Measurements from ENCODE around the gene RBMS2. TPM values are rescaled to one million over a fixed set of nuclear protein-coding genes. Genes with fewer than 3 reads are reported as not detected.
A peak's percentile ranks its signal among the peaks of the same experiment; 100 is the strongest.

The RBMS2 gene
- total and polyA plus RNA-seq, 9 of the 15 experiments (the other 6 are each of a cell fraction or from before 2014, with no cell fraction given): 0.08 to 10.5 (median 0.31) TPM

DNA sequence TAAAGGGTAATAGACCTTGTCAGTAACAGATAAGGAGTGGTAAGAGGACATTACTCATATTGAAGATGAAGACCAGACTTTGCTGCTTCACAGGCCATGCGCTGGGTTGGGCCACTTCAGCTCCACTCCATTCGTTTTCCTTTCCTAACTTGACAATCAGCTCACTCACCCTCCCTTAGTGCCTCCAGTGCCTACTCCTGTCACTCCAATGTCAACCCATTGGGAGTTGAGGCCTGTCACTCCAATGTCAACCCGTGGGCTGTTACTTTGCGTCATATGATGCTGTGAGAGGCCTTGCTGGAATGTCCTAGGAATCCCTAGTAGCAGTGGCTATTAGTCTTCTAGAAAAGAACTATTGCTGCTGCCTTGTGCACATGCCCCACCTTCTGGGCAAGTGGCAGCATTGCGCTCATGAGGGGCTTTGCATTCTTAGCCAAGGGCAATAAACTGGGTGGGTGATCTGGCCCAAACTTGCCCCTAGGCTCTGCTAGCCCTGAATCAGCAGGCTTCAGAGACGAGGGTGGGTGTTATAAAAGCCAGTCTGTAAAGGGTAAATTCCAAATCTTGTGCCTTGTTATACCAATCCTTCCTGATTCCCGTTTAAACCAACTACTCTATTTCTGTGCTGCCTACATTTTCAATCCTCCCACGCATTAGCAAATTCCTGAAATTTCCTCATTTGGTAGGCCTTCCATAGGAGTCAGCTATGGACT, 72.4 kb downstream of the RBMS2 start (continued):
- TF ChIP-seq, protein P1, sequence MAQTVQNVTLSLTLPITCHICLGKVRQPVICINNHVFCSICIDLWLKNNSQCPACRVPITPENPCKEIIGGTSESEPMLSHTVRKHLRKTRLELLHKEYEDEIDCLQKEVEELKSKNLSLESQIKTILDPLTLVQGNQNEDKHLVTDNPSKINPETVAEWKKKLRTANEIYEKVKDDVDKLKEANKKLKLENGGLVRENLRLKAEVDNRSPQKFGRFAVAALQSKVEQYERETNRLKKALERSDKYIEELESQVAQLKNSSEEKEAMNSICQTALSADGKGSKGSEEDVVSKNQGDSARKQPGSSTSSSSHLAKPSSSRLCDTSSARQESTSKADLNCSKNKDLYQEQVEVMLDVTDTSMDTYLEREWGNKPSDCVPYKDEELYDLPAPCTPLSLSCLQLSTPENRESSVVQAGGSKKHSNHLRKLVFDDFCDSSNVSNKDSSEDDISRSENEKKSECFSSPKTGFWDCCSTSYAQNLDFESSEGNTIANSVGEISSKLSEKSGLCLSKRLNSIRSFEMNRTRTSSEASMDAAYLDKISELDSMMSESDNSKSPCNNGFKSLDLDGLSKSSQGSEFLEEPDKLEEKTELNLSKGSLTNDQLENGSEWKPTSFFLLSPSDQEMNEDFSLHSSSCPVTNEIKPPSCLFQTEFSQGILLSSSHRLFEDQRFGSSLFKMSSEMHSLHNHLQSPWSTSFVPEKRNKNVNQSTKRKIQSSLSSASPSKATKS (CRISPR knock-in tag; IDR thresholded peaks at IDR 0.05): no peak
- TF ChIP-seq ZNF408 (CRISPR knock-in tag; IDR thresholded peaks at IDR 0.05; ENCODE audit: low read depth) (no peak), PTTG1 (tag; IDR thresholded peaks at IDR 0.05; ENCODE audit: low read depth) (no peak), EP300 (IDR thresholded peaks at IDR 0.05; ENCODE audit: low read length) (no peak), HMG20B (CRISPR knock-in tag; IDR thresholded peaks at IDR 0.05) (no peak), ZNF699 (CRISPR knock-in tag; IDR thresholded peaks at IDR 0.05; ENCODE audit: insufficient replicate concordance) (no peak), TCFL5 (CRISPR knock-in tag; conservative IDR thresholded peaks at IDR 0.05) (no peak), WHSC1 (IDR thresholded peaks at IDR 0.05; ENCODE audit: low read length) (no peak), ZNF316 (IDR thresholded peaks at IDR 0.05) (no peak), CHD1 (IDR thresholded peaks at IDR 0.05; ENCODE audit: low read length) (no peak), ZBTB7A (IDR thresholded peaks at IDR 0.05; ENCODE audit: borderline replicate concordance, control insufficient read depth, low read depth, low read length) (no peak), ZNF175 (CRISPR knock-in tag; IDR thresholded peaks at IDR 0.05; ENCODE audit: low read depth) (no peak), TRIM24 (IDR thresholded peaks at IDR 0.05) (no peak), CBFB (CRISPR knock-in tag; IDR thresholded peaks at IDR 0.05) (no peak), ZNF778 (CRISPR knock-in tag; IDR thresholded peaks at IDR 0.05) (no peak)
- TF ChIP-seq, protein P2, sequence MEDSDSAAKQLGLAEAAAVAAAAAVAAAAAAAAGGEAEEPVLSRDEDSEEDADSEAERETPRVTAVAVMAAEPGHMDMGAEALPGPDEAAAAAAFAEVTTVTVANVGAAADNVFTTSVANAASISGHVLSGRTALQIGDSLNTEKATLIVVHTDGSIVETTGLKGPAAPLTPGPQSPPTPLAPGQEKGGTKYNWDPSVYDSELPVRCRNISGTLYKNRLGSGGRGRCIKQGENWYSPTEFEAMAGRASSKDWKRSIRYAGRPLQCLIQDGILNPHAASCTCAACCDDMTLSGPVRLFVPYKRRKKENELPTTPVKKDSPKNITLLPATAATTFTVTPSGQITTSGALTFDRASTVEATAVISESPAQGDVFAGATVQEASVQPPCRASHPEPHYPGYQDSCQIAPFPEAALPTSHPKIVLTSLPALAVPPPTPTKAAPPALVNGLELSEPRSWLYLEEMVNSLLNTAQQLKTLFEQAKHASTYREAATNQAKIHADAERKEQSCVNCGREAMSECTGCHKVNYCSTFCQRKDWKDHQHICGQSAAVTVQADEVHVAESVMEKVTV (CRISPR knock-in tag; IDR thresholded peaks at IDR 0.05): peak; percentile 64
- TF ChIP-seq, protein P3, sequence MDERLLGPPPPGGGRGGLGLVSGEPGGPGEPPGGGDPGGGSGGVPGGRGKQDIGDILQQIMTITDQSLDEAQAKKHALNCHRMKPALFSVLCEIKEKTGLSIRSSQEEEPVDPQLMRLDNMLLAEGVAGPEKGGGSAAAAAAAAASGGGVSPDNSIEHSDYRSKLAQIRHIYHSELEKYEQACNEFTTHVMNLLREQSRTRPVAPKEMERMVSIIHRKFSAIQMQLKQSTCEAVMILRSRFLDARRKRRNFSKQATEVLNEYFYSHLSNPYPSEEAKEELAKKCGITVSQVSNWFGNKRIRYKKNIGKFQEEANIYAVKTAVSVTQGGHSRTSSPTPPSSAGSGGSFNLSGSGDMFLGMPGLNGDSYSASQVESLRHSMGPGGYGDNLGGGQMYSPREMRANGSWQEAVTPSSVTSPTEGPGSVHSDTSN (CRISPR knock-in tag; IDR thresholded peaks at IDR 0.05; ENCODE audit: low read depth): no peak
- TF ChIP-seq, protein P3 (tag; conservative IDR thresholded peaks at IDR 0.05; ENCODE audit: low read depth): peak; percentile 87
- TF ChIP-seq, protein P4, sequence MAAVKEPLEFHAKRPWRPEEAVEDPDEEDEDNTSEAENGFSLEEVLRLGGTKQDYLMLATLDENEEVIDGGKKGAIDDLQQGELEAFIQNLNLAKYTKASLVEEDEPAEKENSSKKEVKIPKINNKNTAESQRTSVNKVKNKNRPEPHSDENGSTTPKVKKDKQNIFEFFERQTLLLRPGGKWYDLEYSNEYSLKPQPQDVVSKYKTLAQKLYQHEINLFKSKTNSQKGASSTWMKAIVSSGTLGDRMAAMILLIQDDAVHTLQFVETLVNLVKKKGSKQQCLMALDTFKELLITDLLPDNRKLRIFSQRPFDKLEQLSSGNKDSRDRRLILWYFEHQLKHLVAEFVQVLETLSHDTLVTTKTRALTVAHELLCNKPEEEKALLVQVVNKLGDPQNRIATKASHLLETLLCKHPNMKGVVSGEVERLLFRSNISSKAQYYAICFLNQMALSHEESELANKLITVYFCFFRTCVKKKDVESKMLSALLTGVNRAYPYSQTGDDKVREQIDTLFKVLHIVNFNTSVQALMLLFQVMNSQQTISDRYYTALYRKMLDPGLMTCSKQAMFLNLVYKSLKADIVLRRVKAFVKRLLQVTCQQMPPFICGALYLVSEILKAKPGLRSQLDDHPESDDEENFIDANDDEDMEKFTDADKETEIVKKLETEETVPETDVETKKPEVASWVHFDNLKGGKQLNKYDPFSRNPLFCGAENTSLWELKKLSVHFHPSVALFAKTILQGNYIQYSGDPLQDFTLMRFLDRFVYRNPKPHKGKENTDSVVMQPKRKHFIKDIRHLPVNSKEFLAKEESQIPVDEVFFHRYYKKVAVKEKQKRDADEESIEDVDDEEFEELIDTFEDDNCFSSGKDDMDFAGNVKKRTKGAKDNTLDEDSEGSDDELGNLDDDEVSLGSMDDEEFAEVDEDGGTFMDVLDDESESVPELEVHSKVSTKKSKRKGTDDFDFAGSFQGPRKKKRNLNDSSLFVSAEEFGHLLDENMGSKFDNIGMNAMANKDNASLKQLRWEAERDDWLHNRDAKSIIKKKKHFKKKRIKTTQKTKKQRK (IDR thresholded peaks at IDR 0.05; ENCODE audit: borderline replicate concordance, low read depth, low read length): no peak

All from K562 (cell line).